NCI-H2107 treated with DMSO at 0.1 percent for 48 hours (cell line): ENCODE measurements around the gene ADH4.
A peak's percentile ranks its signal among the peaks of the same experiment; 100 is the strongest.
"Not testable (repeated sequence)": the region's sequence is repeated elsewhere in the genome, so short reads cannot be mapped to it uniquely, and the experiment has no call there.

Source experiments
- DNase-seq: peaks from one replicate; lab custom pipeline; 2025; ENCODE audit not compliant: unreplicated experiment; lab: John Stamatoyannopoulos, UW

The ADH4 gene

DNA sequence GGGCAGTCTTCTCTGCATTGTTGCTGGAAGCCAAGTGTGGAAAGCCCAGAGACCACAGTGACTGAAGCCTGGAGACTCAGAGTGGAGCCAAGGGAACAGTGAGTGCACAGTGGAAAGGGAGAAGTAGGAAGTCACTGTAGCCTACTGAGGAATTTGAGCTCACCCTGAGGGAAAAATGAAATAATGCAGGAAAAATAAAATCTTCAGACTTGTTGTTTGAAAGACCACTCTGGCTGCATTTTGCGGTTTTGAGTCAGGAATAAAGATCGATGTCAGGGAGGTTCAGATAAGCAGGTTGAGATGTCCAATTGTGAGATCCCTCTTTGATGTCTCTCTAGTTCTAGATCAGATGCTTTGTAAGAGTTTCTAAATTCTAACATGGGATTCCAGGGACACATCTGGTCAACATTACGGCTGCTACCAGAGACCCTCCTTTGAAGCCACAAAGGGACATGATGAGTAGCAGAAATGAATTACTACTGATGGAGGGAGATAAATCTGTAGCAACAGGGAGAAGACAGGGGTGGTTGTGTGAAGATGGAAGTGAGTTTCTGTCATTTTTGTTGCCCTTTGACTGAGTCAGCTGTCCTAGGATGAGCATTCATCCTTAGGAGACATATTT lies 8.4 kb downstream of the ADH4 start:
- DNase-seq = no peak

DNA sequence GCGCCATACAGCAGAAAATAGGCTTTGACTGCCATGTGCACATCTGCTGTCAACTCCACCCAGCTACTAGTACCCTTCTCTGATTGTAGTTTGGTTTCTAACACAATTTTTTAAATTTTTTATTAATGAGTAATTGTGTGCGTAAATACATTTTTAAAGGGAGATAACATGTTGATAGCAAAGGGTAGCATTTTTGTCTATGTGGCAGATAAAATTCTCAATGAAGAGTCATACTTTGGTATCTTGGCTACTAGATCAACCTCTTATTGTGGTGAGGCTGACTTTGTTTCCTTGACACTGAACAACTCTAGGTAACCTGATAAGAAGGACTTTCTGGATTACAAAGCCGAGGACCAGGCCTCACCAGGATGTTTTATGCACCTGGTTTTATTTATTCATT lies 9.5 kb downstream of the ADH4 start:
- DNase-seq = no peak

DNA sequence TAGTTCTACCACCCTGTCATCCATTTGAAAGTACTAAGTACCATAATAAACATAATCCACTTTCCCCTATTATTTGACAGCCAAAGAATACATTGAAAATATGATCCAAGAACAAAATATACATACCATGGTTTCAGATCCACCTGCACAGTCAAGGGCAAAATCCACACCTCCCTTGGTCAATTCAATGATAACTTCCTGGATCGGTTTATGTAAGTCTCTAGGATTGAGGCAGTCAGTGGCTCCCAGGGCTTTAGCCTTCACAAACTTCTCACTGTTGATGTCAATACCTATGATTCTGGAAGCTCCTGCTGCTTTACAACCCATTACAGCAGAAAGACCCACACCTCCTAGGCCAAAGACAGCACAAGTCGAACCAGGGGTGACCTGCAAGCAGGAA lies 12.7 kb downstream of the ADH4 start:
- no peak for DNase-seq

DNA sequence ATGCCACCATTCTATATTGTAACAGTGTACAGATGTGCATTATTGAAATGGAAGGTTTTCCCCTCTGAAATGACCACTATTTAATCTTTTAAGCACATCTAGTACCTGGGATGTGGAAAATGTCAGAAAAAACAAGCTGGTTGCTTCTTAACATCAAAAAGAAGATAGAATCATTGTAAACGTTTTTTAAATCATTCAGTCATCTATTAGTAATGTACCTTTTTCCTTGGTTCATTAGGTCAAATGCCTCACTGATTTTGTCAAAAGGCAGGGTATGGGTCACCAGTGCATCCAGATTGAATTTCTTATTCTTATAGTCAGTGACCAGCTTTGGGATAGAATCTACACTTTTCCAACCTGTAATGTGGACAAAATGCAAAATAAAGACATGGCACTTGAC lies 17.7 kb downstream of the ADH4 start:
- DNase-seq = no peak

DNA sequence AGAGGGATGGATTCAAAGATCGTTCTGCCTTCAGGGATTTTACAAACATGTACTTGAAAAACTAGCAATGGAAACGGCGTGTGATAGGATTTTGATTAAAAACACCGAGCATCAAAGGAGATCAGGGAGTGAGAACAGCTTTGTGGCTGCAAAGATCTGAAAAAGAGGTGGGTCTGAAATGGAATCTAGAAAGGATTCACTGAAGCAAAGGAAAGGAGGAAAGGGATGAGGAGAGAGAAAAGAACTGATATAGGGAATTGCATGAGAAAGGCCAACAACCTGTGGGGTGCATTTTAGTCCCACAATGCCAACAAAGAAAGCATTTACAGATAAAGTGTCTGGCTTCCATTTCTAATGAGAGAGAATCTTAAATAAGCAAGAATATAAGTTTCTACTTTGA lies 23.1 kb downstream of the ADH4 start:
- DNase-seq = no peak

- DNase-seq = no peak
Measured at GRCh38 chr4:99120501-99120900, 23.6 kb downstream of the ADH4 start.

DNA sequence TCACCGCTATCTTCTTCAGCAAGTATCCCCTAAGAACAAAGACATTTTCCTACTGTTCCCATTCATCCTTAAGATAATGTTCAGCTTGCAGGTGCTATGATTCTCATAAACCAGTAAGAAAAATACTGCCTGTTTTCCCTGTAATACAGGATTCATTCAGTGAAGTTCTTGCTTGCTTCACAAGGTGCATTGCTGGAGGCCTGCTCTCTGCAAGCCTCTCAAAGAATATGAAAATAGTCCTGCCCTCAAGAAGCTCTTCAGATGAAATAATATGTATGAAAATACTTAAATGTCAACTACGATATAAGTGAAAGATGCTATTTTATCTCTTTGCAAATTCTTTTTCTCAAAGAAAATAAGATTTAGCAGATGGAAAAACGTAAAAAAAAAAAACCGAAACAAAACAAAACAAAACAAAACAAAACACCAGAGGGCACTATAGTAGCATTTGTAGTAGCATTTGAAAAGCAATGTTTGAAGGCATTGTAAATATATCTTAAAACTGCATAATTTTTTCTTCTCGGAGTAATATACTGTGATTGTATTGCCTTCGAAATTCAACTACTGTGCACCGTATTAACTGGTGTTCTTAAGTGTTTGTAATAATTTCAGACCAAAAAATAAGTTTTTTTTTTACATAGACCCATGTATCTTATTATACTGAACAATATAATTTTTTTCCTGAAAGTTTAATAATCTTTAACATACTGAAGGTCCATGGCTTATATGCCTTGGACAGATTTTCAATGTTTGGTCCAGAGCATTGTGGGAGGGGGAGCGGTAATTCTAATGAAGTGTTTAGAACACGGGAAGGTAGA lies 26.0 kb downstream of the ADH4 start:
- DNase-seq = no peak

DNA sequence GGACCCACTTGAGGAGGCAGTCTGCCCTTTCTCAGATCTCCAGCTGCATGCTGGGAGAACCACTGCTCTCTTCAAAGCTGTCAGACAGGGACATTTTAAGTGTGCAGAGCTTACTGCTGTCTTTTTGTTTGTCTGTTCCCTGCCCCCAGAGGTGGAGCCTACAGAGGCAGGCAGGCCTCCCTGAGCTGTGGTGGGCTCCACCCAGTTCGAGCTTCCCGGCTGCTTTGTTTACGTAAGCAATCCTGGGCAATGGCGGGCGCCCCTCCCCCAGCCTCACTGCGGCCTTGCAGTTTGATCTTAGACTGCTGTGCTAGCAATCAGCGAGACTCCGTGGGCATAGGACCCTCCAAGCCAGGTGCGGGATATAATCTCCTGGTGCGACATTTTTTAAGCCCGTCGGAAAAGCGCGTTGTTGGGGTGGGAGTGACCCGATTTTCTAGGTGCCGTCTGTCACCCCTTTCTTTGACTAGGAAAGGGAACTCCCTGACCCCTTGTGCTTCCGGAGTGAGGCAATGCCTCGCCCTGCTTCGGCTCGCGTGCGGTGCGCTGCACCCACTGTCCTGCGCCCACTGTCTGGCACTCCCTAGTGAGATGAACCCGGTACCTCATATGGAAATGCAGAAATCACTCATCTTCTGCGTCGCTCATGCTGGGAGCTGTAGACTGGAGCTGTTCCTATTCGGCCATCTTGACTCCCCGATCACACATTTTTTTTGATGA lies 26.8 kb downstream of the ADH4 start:
- DNase-seq = not testable (repeated sequence)

GRCh38 chr4:99109286-99109685 lies 34.8 kb downstream of the ADH4 start:
- DNase-seq = not testable (repeated sequence)

DNA sequence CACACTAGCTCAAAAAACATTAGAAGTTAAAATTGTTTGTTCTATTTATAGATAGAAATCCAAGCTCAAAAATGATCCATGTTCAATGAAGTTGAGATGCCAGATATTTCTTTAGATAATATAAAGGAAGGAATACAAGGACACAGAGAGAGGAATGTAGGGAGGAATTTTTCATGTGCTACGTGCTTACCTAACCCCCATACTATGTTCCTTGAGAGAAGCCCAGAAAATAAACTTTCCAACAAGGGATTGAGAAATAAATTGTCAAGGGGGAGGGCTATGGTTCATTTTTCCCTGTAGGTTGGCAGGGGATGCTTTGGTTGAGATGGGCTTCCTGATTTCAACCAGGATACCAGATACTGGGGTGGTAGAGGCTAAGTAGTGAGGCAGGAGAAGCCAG lies 39.9 kb downstream of the ADH4 start:
- DNase-seq = no peak

- no peak for DNase-seq
Measured at GRCh38 chr4:99103166-99103565, 40.9 kb downstream of the ADH4 start.

DNA sequence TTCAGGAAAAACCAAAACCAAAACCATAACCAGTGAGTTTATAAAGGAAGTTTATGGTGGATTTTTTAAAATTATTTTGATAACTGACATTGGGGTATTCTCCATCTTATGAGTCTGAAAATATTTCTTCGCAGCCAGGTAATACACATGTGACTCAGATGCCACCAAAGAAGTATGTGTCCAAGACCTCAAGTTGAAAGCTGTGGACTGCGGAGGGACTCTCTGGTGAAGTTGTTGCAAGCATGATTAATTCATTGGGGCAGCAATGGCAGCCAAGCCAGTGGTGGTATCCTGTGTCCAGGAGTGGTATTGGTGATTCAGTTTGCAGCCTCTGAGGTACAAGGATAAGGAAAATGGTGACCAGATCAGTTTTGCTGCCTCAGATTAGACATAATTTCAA lies 41.5 kb downstream of the ADH4 start:
- DNase-seq = no peak

- no peak for DNase-seq
Measured at GRCh38 chr4:99100876-99101275, 43.2 kb downstream of the ADH4 start.

- DNase-seq = not testable (repeated sequence)
Measured at GRCh38 chr4:99099814-99100213, 44.3 kb downstream of the ADH4 start.

DNA sequence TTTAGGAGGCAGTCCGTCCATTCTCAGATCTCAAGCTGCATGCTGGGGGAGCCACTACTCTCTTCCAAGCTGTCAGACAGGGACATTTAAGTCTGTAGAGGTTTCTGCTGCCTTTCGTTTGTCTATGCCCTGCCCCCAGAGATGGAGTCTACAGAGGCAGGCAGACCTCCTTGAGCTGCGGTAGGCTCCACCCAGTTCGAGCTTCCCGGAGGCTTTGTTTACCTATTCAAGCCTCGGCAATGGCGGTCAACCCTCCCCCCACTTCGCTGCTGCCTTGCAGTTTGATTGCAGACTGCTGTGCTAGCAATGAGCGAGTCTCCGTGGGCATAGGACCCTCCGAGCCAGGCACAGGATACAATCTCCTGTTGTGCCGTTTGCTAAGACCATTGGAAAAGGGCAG lies 44.8 kb downstream of the ADH4 start:
- DNase-seq = no peak

- DNase-seq = not testable (repeated sequence)
Measured at GRCh38 chr4:99091841-99092240, 52.3 kb downstream of the ADH4 start.

GRCh38 chr4:99091216-99091575 lies 52.9 kb downstream of the ADH4 start:
- DNase-seq = no peak

GRCh38 chr4:99090481-99091215 lies 53.4 kb downstream of the ADH4 start:
- no peak for DNase-seq

GRCh38 chr4:99088481-99089365 lies 55.4 kb downstream of the ADH4 start, which contains the start of gene ADH5:
Gene ADH5, minus strand, starts transcription at chr4:99088788. Its CDS starts 88 bp downstream, at chr4:99088700.
- peak; percentile 54 for DNase-seq

DNA sequence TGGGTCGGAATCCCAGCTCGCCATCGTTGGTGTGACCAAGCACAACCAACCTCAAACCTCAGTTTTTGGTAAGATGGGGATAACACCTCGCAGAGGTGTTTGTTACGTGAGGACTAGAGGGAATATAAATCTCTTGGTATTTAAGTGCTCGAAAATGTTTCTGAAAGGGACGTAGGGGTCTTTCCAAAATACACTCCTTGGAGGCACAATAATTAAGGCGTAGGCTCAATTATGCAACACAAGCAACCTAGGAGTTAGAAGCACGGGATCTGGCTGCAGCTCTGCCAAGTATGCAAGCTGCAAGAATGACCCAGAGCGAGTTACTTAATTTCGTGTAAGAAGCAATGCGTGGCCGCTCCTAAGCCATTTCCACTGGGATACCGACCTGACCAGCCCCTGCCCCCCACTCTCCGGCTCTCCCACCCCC lies 56.1 kb downstream of the ADH4 start:
- DNase-seq = no peak
